HCT116 (cell line): ENCODE measurements around the gene MYBPC1.

Source experiments
- CEBPB ChIP-seq: IDR thresholded peaks from 2 replicates; pipeline ENCODE4 v1.6.1; 2012; ENCODE audit warnings: low read depth
- JUND ChIP-seq: IDR thresholded peaks from 2 replicates; pipeline ENCODE4 v1.6.1; 2012
- POLR2A ChIP-seq: IDR thresholded peaks from 2 replicates; pipeline ENCODE4 v1.7.0; 2011; ENCODE audit warnings: borderline replicate concordance; ENCODE audit not compliant: insufficient read depth, insufficient read length; ENCODE audit errors: extremely low read depth
- POLR2AphosphoS5 ChIP-seq: IDR thresholded peaks from 2 replicates; pipeline ENCODE4 v1.6.1; 2011; ENCODE audit warnings: mild to moderate bottlenecking, low read depth, low read length, moderate library complexity
- RAD21 ChIP-seq: IDR thresholded peaks from 2 replicates; pipeline ENCODE4 v1.6.1; 2012; ENCODE audit warnings: low read depth, mild to moderate bottlenecking
- REST ChIP-seq: IDR thresholded peaks from 2 replicates; pipeline ENCODE4 v1.6.1; 2012; ENCODE audit warnings: low read depth
- SRF ChIP-seq: IDR thresholded peaks from 2 replicates; pipeline ENCODE4 v1.6.1; 2012; ENCODE audit warnings: low read depth
- TCF7L2 ChIP-seq: IDR thresholded peaks from 2 replicates; pipeline ENCODE4 v1.7.0; 2011; ENCODE audit warnings: borderline replicate concordance, inconsistent platforms; ENCODE audit not compliant: insufficient read depth, insufficient read length; ENCODE audit errors: extremely low read depth
- TF ChIP-seq, protein P1 (sequence below), 3 experiments: fragments of 200-600 bp in 1 of 3; sonication (generic) in 1 of 3; IDR thresholded peaks in 2 of 3; conservative IDR thresholded peaks in 1 of 3; 2 replicates each; pipeline ENCODE4 v1.5.1; 2012 to 2017; ENCODE audit warnings: low read depth in 2 of 3, low read length in 2 of 3, antibody characterized with exemption in 1 of 3, borderline replicate concordance in 1 of 3, control low read depth in 1 of 3, mild to moderate bottlenecking in 1 of 3, mixed read lengths in 1 of 3, mixed run types in 1 of 3, moderate library complexity in 1 of 3; ENCODE audit not compliant: insufficient read depth in 1 of 3

GRCh38 chr12:101637936-101638335 is 43.2 kb downstream of the MYBPC1 start:
- TF ChIP-seq, protein P1, sequence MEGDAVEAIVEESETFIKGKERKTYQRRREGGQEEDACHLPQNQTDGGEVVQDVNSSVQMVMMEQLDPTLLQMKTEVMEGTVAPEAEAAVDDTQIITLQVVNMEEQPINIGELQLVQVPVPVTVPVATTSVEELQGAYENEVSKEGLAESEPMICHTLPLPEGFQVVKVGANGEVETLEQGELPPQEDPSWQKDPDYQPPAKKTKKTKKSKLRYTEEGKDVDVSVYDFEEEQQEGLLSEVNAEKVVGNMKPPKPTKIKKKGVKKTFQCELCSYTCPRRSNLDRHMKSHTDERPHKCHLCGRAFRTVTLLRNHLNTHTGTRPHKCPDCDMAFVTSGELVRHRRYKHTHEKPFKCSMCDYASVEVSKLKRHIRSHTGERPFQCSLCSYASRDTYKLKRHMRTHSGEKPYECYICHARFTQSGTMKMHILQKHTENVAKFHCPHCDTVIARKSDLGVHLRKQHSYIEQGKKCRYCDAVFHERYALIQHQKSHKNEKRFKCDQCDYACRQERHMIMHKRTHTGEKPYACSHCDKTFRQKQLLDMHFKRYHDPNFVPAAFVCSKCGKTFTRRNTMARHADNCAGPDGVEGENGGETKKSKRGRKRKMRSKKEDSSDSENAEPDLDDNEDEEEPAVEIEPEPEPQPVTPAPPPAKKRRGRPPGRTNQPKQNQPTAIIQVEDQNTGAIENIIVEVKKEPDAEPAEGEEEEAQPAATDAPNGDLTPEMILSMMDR (IDR thresholded peaks at IDR 0.05 in 2 of 3, conservative IDR thresholded peaks at IDR 0.05 in 1 of 3; ENCODE audit: borderline replicate concordance in 1 of 3, insufficient read depth in 1 of 3, low read depth in 2 of 3, low read length in 2 of 3), result no peak
- no peak for TF ChIP-seq POLR2AphosphoS5
- no peak for TF ChIP-seq RAD21
- TF ChIP-seq TCF7L2, result no peak
- no peak for TF ChIP-seq JUND
- no peak for TF ChIP-seq POLR2A
- no peak for TF ChIP-seq SRF
- no peak for TF ChIP-seq REST
- TF ChIP-seq CEBPB, result no peak
